Naive thymus-derived CD4-positive, alpha-beta T cell (primary cell): Measurements from ENCODE around the gene RWDD4. TPM values are rescaled to one million over a fixed set of nuclear protein-coding genes. Genes with fewer than 3 reads are reported as not detected.
A peak's percentile ranks its signal among the peaks of the same experiment; 100 is the strongest.

Source experiments
- ATAC-seq: fragments of 150-1000 bp; cut with Tn5 transposase; 2 replicates; pipeline ENCODE4 v1.10.0; 2021; ENCODE audit warnings: mild to moderate bottlenecking, moderate library complexity
- CTCF ChIA-PET: fragments of 350-600 bp; sonication (Branson Sonifier 250); formaldehyde crosslinking; loops from one replicate; lab custom pipeline; 2021; ENCODE audit warnings: antibody characterized with exemption; lab: Charles Lee
- POLR2A ChIA-PET: fragments of 350-600 bp; sonication (Branson Sonifier 250); formaldehyde crosslinking; loops from one replicate; lab custom pipeline; 2021; ENCODE audit warnings: antibody characterized with exemption, inconsistent platforms; lab: Charles Lee
- DNase-seq, 9 donors: peaks; one replicate each; pipeline versions ENCODE4 v3.0.0 to v3.0.0-alpha.2; 2020 to 2022; ENCODE audit warnings: mixed read lengths in 1 of 9
- H3K27ac ChIP-seq: one replicate; pipeline ENCODE4 v1.7.0; 2013; ENCODE audit warnings: mild to moderate bottlenecking, low read depth, low read length, moderate library complexity
- H3K27me3 ChIP-seq, 2 donors: one replicate each; pipeline ENCODE4 v1.7.0; 2013; ENCODE audit warnings: low read length in 2 of 2, mild to moderate bottlenecking in 2 of 2, moderate library complexity in 2 of 2; ENCODE audit not compliant: control insufficient read depth in 2 of 2, insufficient read depth in 2 of 2
- H3K36me3 ChIP-seq, 3 experiments: 1 replicate in 2 of 3; 2 replicates in 1 of 3; pipeline ENCODE4 v1.7.0; 2013; ENCODE audit warnings: low read length in 3 of 3, mild to moderate bottlenecking in 3 of 3, moderate library complexity in 1 of 3; ENCODE audit not compliant: insufficient read depth in 3 of 3, control insufficient read depth in 2 of 3
- H3K4me1 ChIP-seq, 2 donors: one replicate each; pipeline ENCODE4 v1.7.0; 2013; ENCODE audit warnings: low read length in 2 of 2, mild to moderate bottlenecking in 2 of 2, moderate library complexity in 1 of 2; ENCODE audit not compliant: control insufficient read depth in 2 of 2, insufficient read depth in 2 of 2
- H3K4me3 ChIP-seq: 2 replicates; pipeline ENCODE4 v1.7.0; 2013; ENCODE audit warnings: mild to moderate bottlenecking, low read length
- H3K9me3 ChIP-seq, 3 experiments: 1 replicate in 2 of 3; 2 replicates in 1 of 3; pipeline ENCODE4 v1.7.0; 2013; ENCODE audit warnings: low read length in 3 of 3; ENCODE audit not compliant: control insufficient read depth in 2 of 3
- H3K27ac Mint-ChIP-seq, 9 donors: one replicate each; pipeline ENCODE4 v1.8.0; 2020 to 2022; ENCODE audit warnings: mixed read lengths in 9 of 9, mild to moderate bottlenecking in 8 of 9, moderate library complexity in 5 of 9, inconsistent platforms in 2 of 9
- H3K27me3 Mint-ChIP-seq, 5 donors: one replicate each; pipeline ENCODE4 v1.8.0; 2021 to 2022; ENCODE audit warnings: mixed read lengths in 5 of 5, mild to moderate bottlenecking in 1 of 5
- H3K36me3 Mint-ChIP-seq, 5 donors: one replicate each; pipeline ENCODE4 v1.8.0; 2020 to 2022; ENCODE audit warnings: mixed read lengths in 5 of 5, mild to moderate bottlenecking in 3 of 5, inconsistent platforms in 1 of 5
- H3K4me1 Mint-ChIP-seq, 7 donors: one replicate each; pipeline ENCODE4 v1.8.0; 2020 to 2022; ENCODE audit warnings: mixed read lengths in 7 of 7, mild to moderate bottlenecking in 3 of 7, inconsistent platforms in 1 of 7
- H3K4me3 Mint-ChIP-seq, 10 donors: one replicate each; pipeline ENCODE4 v1.8.0; 2020 to 2022; ENCODE audit warnings: mild to moderate bottlenecking in 10 of 10, mixed read lengths in 10 of 10, moderate library complexity in 6 of 10, inconsistent platforms in 2 of 10
- H3K9me3 Mint-ChIP-seq, 11 donors: one replicate each; pipeline ENCODE4 v1.8.0; 2020 to 2022; ENCODE audit warnings: mixed read lengths in 11 of 11, mild to moderate bottlenecking in 4 of 11, inconsistent platforms in 1 of 11, moderate library complexity in 1 of 11
- intact Hi-C, 2 donors: fragments of 100-400 bp; cut with micrococcal nuclease; formaldehyde crosslinking; loops; one replicate each; pipeline ENCODE4 v1.15.1; 2023
- polyA plus RNA-seq, 2 donors: library from polyadenylated mRNA; unstranded; fragments of 300-500 nt; fragmentation: Illumina TruSeq; gene quantifications; one replicate each; pipeline ENCODE4 v1.2.3, GENCODE V29; 2021
- total RNA-seq, 6 experiments: library from RNA in 5 of 6; stranded (reverse) in 5 of 6; gene quantifications; 1 replicate in 5 of 6; 2 replicates in 1 of 6; pipeline ENCODE4 v1.2.3 and lab custom pipeline; 2021 to 2026

Gene RWDD4
- total and polyA plus RNA-seq, 7 experiments from 2014 or later: 9.3 to 19.2 (median 12.6) TPM

DNA sequence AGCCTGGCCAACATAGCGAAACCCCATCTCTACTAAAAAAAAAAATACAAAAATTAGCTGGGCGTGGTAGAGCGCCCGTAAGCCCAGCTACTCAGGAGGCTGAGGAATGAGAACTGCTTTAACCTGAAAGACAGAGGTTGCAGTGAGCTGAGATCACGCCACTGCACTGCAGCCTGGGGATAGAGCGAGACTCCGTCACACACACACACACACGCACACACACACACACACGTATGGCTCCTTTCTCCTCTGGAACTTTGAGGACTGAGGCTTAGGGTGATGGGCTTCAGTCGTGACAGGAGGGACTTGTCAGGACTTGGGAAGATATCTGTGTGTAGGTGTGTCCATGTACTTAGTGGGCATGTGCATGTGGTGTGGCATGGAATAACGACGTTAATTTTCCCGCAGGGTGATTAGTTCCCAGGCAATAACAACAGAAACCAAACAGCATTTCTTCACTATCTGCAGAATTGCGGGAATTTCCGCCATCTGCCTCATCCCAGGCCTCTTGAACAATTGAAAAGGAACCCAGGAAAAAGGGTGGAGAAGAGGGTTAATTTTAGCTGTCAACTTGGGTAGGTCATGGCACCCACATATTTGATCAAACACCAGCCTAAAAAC lies 47.7 kb downstream of the RWDD4 start:
- ATAC-seq (no peak), DNase-seq (no peak)
- H3K36me3 Mint-ChIP-seq: no peaks in the 10 kb centered on the region
- H3K4me1 Mint-ChIP-seq: no peaks in the 10 kb centered on the region
- Histone ChIP-seq H3K4me3 (no peak overlapping the region), H3K36me3 (no peaks in the 10 kb centered on the region), H3K9me3 (no peaks in the 10 kb centered on the region), H3K27me3 (no peaks in the 10 kb centered on the region), H3K4me1 (no peaks in the 10 kb centered on the region), H3K27ac (no peak overlapping the region)
- H3K27ac Mint-ChIP-seq: no peak overlapping the region
- peaks cover 7 to 28% (median 10%) of the 10 kb centered on the region in 5 donors for H3K27me3 Mint-ChIP-seq
- H3K9me3 Mint-ChIP-seq: peaks cover 0 to 1% (median 0%) of the 10 kb centered on the region in 11 donors
- POLR2A ChIA-PET: no interaction called here
- CTCF ChIA-PET: no interaction called here
- H3K4me3 Mint-ChIP-seq: no peak overlapping the region
- intact Hi-C loops: no loop called here

DNA sequence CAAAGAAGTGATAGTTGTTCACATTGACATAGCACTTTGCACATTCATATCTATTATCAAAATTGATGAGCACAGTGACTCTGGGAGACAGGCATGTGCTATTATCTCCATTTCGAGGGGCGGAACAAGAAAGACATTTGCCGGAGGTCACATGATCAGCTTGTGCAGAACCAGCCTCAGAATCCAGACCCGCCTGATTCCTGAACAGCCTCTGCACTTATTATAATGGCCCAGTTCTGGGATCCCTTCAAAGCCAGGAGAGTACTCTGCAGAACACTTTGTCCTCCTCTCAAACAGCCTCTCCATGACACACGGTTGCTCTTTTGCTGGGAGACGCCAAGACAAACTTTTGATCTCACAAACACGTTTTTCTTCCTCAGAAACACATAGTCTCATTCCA lies 48.4 kb downstream of the RWDD4 start:
- no peak overlapping the region for H3K4me3 Mint-ChIP-seq
- CTCF ChIA-PET: no interaction called here
- H3K27me3 Mint-ChIP-seq: peaks cover 7 to 22% (median 8%) of the 10 kb centered on the region in 5 donors
- Histone ChIP-seq H3K4me1 (no peaks in the 10 kb centered on the region), H3K36me3 (no peaks in the 10 kb centered on the region), H3K27me3 (no peaks in the 10 kb centered on the region), H3K4me3 (no peak overlapping the region), H3K27ac (no peak overlapping the region), H3K9me3 (no peaks in the 10 kb centered on the region)
- POLR2A ChIA-PET: no interaction called here
- H3K4me1 Mint-ChIP-seq: no peaks in the 10 kb centered on the region
- H3K36me3 Mint-ChIP-seq: no peaks in the 10 kb centered on the region
- DNase-seq: no peak
- intact Hi-C loops: no loop called here
- no peak for ATAC-seq
- no peak overlapping the region for H3K27ac Mint-ChIP-seq
- H3K9me3 Mint-ChIP-seq: peaks cover 0 to 1% (median 0%) of the 10 kb centered on the region in 11 donors

DNA sequence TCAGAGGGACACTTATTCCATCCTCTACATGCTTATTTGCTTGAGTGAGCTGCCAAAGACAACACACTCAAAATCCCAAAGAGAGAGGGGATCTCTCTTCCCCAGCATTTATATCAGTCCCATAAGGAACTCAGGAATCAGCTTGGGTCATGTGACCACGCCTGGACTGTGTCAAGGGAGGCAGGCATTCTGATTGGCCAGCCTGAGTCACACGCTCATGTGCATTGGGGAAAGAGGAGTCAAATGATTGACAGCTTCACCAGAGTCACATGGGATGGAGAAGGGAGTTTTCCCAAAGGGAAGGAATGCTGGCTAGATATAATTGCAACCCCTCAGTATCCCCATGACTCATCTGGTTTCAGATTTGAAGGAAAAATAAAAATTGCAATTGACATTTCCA lies 49.0 kb downstream of the RWDD4 start:
- DNase-seq: no peak
- no peaks in the 10 kb centered on the region for H3K36me3 Mint-ChIP-seq
- intact Hi-C loops: no loop called here
- Histone ChIP-seq H3K27ac (no peak overlapping the region), H3K4me3 (no peak overlapping the region), H3K27me3 (no peaks in the 10 kb centered on the region), H3K9me3 (no peaks in the 10 kb centered on the region), H3K4me1 (no peaks in the 10 kb centered on the region), H3K36me3 (no peaks in the 10 kb centered on the region)
- no peak for ATAC-seq
- no peaks in the 10 kb centered on the region for H3K4me1 Mint-ChIP-seq
- no peak overlapping the region for H3K4me3 Mint-ChIP-seq
- H3K9me3 Mint-ChIP-seq: peaks cover 0 to 1% (median 0%) of the 10 kb centered on the region in 11 donors
- H3K27me3 Mint-ChIP-seq: peaks cover 5 to 17% (median 7%) of the 10 kb centered on the region in 5 donors
- no peak overlapping the region for H3K27ac Mint-ChIP-seq
- CTCF ChIA-PET: no interaction called here
- POLR2A ChIA-PET: no interaction called here

DNA sequence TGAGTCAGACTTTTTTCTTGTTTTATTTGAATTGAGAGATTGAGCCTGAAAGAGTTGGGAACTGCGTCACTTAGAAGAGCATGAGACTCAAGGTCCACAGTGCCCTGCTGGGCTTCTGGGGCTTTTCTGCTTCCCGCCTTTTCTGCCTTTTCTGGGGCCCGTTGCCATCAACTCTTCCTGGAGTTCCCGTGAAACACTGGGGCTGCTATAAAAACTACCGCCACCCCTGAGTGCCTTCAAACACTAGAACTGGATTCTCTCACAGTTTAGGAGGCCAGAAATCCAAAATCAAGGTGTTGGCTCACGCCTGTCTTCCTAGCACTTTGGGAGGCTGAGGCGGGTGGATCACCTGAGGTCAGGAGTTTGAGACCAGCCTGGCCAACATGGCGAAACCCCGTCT lies 49.8 kb downstream of the RWDD4 start:
- no peaks in the 10 kb centered on the region for H3K36me3 ChIP-seq
- no peak for DNase-seq
- no peaks in the 10 kb centered on the region for H3K27me3 ChIP-seq
- intact Hi-C loops: no loop called here
- Mint-ChIP-seq H3K4me3 (no peak overlapping the region), H3K4me1 (no peaks in the 10 kb centered on the region), H3K27me3 (peaks cover 4 to 11% (median 7%) of the 10 kb centered on the region in 5 donors), H3K27ac (no peak overlapping the region), H3K9me3 (no peaks in the 10 kb centered on the region), H3K36me3 (no peaks in the 10 kb centered on the region)
- no peak overlapping the region for H3K27ac ChIP-seq
- CTCF ChIA-PET: no interaction called here
- POLR2A ChIA-PET: interaction anchor here (0.7 kb wide), 1 partner anchor 116 kb away, joined by 5 read pairs; no protein-coding TSS in a partner anchor
- no peaks in the 10 kb centered on the region for H3K9me3 ChIP-seq
- ATAC-seq: no peak
- H3K4me1 ChIP-seq: no peaks in the 10 kb centered on the region
- no peak overlapping the region for H3K4me3 ChIP-seq

DNA sequence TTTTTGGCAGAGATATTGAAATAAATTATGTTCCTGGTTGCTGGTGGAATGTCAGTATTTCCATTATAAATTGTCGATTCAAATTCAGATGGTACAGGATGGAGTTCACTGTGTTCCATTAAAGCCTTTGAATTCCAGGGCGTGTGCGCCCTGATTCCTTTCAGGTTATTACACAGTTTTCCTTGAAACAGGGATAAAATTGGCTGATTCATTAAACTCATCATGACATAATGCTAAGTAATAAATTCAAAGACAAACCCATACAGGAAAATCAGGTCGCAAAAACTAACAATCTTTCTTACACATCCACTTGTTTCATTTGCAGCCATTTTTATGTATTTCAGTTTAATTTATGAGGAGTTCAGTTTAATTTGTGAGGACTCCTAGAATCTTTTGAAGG lies 51.1 kb downstream of the RWDD4 start:
- Histone ChIP-seq H3K4me3 (no peak overlapping the region), H3K4me1 (no peaks in the 10 kb centered on the region), H3K9me3 (no peaks in the 10 kb centered on the region), H3K27me3 (no peaks in the 10 kb centered on the region), H3K36me3 (no peaks in the 10 kb centered on the region), H3K27ac (no peak overlapping the region)
- Mint-ChIP-seq H3K27ac (no peak overlapping the region), H3K9me3 (no peaks in the 10 kb centered on the region), H3K4me1 (no peaks in the 10 kb centered on the region), H3K36me3 (no peaks in the 10 kb centered on the region), H3K4me3 (no peak overlapping the region), H3K27me3 (peaks cover 2 to 10% (median 7%) of the 10 kb centered on the region in 5 donors)
- intact Hi-C loops: no loop called here
- no peak for DNase-seq
- ChIA-PET CTCF (no interaction called here), POLR2A (no interaction called here)
- no peak for ATAC-seq

DNA sequence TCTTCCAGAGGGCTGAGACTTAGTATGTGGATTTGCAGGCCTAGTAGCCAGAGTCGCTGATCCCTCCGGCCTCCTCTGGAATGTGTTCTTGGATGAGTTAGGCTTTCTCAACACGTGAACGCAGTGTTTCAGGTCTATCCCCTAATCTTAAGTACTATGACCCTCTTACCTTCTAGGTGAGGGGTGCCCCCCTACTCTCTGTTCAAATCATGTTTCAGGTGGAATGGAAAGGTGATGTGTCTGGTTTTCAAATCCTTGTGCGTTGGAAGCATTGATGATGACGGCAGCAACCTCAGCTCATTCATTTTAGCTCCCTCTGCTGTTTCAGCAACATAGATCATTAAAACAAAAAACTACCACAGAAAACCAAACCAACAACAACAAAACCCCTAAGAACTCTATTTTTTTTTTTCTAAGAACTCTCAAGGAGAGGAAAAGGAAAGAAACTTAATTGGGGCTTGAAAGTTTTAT lies 56.4 kb downstream of the RWDD4 start:
- POLR2A ChIA-PET: interaction anchor here (0.6 kb wide), 1 partner anchor 206 kb away, joined by 3 read pairs; no protein-coding TSS in a partner anchor
- H3K36me3 ChIP-seq: no peaks in the 10 kb centered on the region
- DNase-seq (peak in 5 of 9 donors; percentile 2 to 24 (median 6)), ATAC-seq (no peak)
- Mint-ChIP-seq H3K4me1 (peaks cover 0 to 3% (median 0%) of the 10 kb centered on the region in 7 donors), H3K27me3 (peaks cover 0 to 8% (median 4%) of the 10 kb centered on the region in 5 donors), H3K9me3 (no peaks in the 10 kb centered on the region), H3K27ac (no peak overlapping the region), H3K36me3 (no peaks in the 10 kb centered on the region), H3K4me3 (no peak overlapping the region)
- intact Hi-C loops: loop anchor here (1.0 to 5.0 kb wide), 2 partner anchors 130 to 205 kb away; no protein-coding TSS in a partner anchor
- H3K27me3 ChIP-seq: no peaks in the 10 kb centered on the region
- no peak overlapping the region for H3K4me3 ChIP-seq
- no peaks in the 10 kb centered on the region for H3K4me1 ChIP-seq
- CTCF ChIA-PET: interaction anchor here (0.6 to 1.8 kb wide), 6 partner anchors 11 to 132 kb away, joined by 3 to 8 read pairs (median 4); no protein-coding TSS in a partner anchor
- no peaks in the 10 kb centered on the region for H3K9me3 ChIP-seq
- no peak overlapping the region for H3K27ac ChIP-seq
